Activated B cell treated with CpG ODN at 0.5 μM for 24 hours (primary cell): ENCODE results near the gene PRKCI. TPM values are rescaled to one million over a fixed set of nuclear protein-coding genes. Genes with fewer than 3 reads are reported as not detected.

Experiments
- ATAC-seq: fragments of 200-7000 bp; cut with Tn5 transposase; one replicate; pipeline ENCODE4 v1.10.0; 2021; ENCODE audit warnings: low read depth, mild to moderate bottlenecking, moderate library complexity
- CTCF ChIA-PET: fragments of 350-600 bp; sonication (Branson Sonifier 250); formaldehyde crosslinking; loops from one replicate; lab custom pipeline; 2021; ENCODE audit warnings: antibody characterized with exemption; lab: Charles Lee
- POLR2A ChIA-PET: fragments of 350-600 bp; sonication (Branson Sonifier 250); formaldehyde crosslinking; loops from one replicate; lab custom pipeline; 2021; ENCODE audit warnings: antibody characterized with exemption; lab: Charles Lee
- DNase-seq: peaks from one replicate; pipeline ENCODE4 v3.0.0; 2022
- H3K27ac Mint-ChIP-seq: one replicate; pipeline ENCODE4 v1.8.0; 2020; ENCODE audit warnings: mixed read lengths
- H3K27me3 Mint-ChIP-seq: one replicate; pipeline ENCODE4 v1.8.0; 2021; ENCODE audit warnings: mixed read lengths
- H3K36me3 Mint-ChIP-seq: one replicate; pipeline ENCODE4 v1.8.0; 2021; ENCODE audit warnings: low read depth, mixed read lengths
- H3K4me1 Mint-ChIP-seq: one replicate; pipeline ENCODE4 v1.8.0; 2021; ENCODE audit warnings: mixed read lengths
- H3K4me3 Mint-ChIP-seq: one replicate; pipeline ENCODE4 v1.8.0; 2020; ENCODE audit warnings: mild to moderate bottlenecking, mixed read lengths
- H3K9me3 Mint-ChIP-seq: one replicate; pipeline ENCODE4 v1.8.0; 2020; ENCODE audit warnings: mixed read lengths
- CTCF ChIP-seq: fragments of 200-600 bp; IDR thresholded peaks from one replicate; pipeline ENCODE4 v1.8.0; 2022; ENCODE audit warnings: antibody characterized with exemption, mild to moderate bottlenecking
- intact Hi-C: fragments of 100-400 bp; cut with micrococcal nuclease; formaldehyde crosslinking; loops from one replicate; pipeline ENCODE4 v1.15.1; 2024
- total RNA-seq: library from RNA; stranded (reverse); gene quantifications from 2 replicates; pipeline ENCODE4 v1.2.3, GENCODE V29; 2022

Gene PRKCI
- total RNA-seq, 1 donor from 2014 or later = 6.6 TPM

GRCh38 chr3:170225166-170225565 lies 2.9 kb downstream of the PRKCI start:
- intact Hi-C loops = no loop called here
- ChIA-PET CTCF (no interaction called here), POLR2A (no interaction called here)
- TF ChIP-seq CTCF = no peak
- DNase-seq = no peak
- H3K4me3 Mint-ChIP-seq = no peak overlapping the region
- H3K9me3 Mint-ChIP-seq = no peaks in the 10 kb centered on the region
- H3K4me1 Mint-ChIP-seq = peaks cover 14% of the 10 kb centered on the region
- no peak for ATAC-seq
- H3K36me3 Mint-ChIP-seq = no peaks in the 10 kb centered on the region
- H3K27ac Mint-ChIP-seq = no peak overlapping the region
- no peaks in the 10 kb centered on the region for H3K27me3 Mint-ChIP-seq

- POLR2A ChIA-PET = no interaction called here
Observed at GRCh38 chr3:170226426-170226960, 4.3 kb downstream of the PRKCI start.

GRCh38 chr3:170228093-170228766 lies 6.0 kb downstream of the PRKCI start:
- CTCF ChIA-PET = no interaction called here

More at GRCh38 chr3:170226426-170226960, 4.3 kb downstream of the PRKCI start:
- ATAC-seq (no peak), DNase-seq (no peak)
- Mint-ChIP-seq H3K4me1 (peaks cover 14% of the 10 kb centered on the region), H3K36me3 (no peaks in the 10 kb centered on the region), H3K4me3 (no peak overlapping the region), H3K27me3 (no peaks in the 10 kb centered on the region), H3K27ac (no peak overlapping the region), H3K9me3 (no peaks in the 10 kb centered on the region)
- TF ChIP-seq CTCF = no peak
- CTCF ChIA-PET = no interaction called here
- intact Hi-C loops = no loop called here

GRCh38 chr3:170232266-170232665 lies 10.0 kb downstream of the PRKCI start:
- no peak overlapping the region for H3K27ac Mint-ChIP-seq
- DNase-seq (no peak), ATAC-seq (no peak)
- H3K36me3 Mint-ChIP-seq = peaks cover 7% of the 10 kb centered on the region
- intact Hi-C loops = no loop called here
- no peak for TF ChIP-seq CTCF
- CTCF ChIA-PET = no interaction called here
- H3K9me3 Mint-ChIP-seq = no peaks in the 10 kb centered on the region
- no peaks in the 10 kb centered on the region for H3K27me3 Mint-ChIP-seq
- peaks cover 7% of the 10 kb centered on the region for H3K4me1 Mint-ChIP-seq
- POLR2A ChIA-PET = no interaction called here
- H3K4me3 Mint-ChIP-seq = no peak overlapping the region

More at GRCh38 chr3:170228093-170228766, 6.0 kb downstream of the PRKCI start:
- POLR2A ChIA-PET = no interaction called here
- ATAC-seq (no peak), DNase-seq (no peak)
- TF ChIP-seq CTCF = no peak
- no peaks in the 10 kb centered on the region for H3K27me3 Mint-ChIP-seq
- H3K27ac Mint-ChIP-seq = no peak overlapping the region
- no peaks in the 10 kb centered on the region for H3K36me3 Mint-ChIP-seq
- peaks cover 12% of the 10 kb centered on the region for H3K4me1 Mint-ChIP-seq
- H3K4me3 Mint-ChIP-seq = no peak overlapping the region
- H3K9me3 Mint-ChIP-seq = no peaks in the 10 kb centered on the region
- intact Hi-C loops = no loop called here

GRCh38 chr3:170233530-170233929 lies 11.3 kb downstream of the PRKCI start:
- Mint-ChIP-seq H3K4me3 (no peak overlapping the region), H3K27me3 (no peaks in the 10 kb centered on the region), H3K9me3 (no peaks in the 10 kb centered on the region), H3K36me3 (peaks cover 7% of the 10 kb centered on the region), H3K4me1 (peaks cover 7% of the 10 kb centered on the region), H3K27ac (no peak overlapping the region)
- intact Hi-C loops = no loop called here
- CTCF ChIA-PET = interaction anchor here (0.6 kb wide), 1 partner anchor 103 kb away, joined by 3 read pairs; no protein-coding TSS in a partner anchor
- no peak for TF ChIP-seq CTCF
- no peak for DNase-seq
- POLR2A ChIA-PET = no interaction called here
- ATAC-seq = no peak
